GM08714 (cell line): Measurements from ENCODE around the gene PIM3.

ENCODE experiments used
- H3K4me3 ChIP-seq: fragments of 200-500 bp; sonication (Bioruptor generic); 2 replicates; pipeline ENCODE4 v1.5.1; 2014; ENCODE audit warnings: mild to moderate bottlenecking, low read length, inconsistent platforms
- ZNF274 ChIP-seq: IDR thresholded peaks from 2 replicates; pipeline ENCODE4 v1.6.1; 2012; ENCODE audit warnings: mild to moderate bottlenecking, low read depth, low read length

PIM3 gene

GRCh38 chr22:50009765-50010675 lies 49.4 kb downstream of the PIM3 start:
- TF ChIP-seq ZNF274: no peak
- H3K4me3 ChIP-seq: no peak overlapping the region; the same call in 1 of the 2 replicates

GRCh38 chr22:50010676-50011446 lies 50.3 kb downstream of the PIM3 start:
- no peak for TF ChIP-seq ZNF274
- no peak overlapping the region; the same call in 1 of the 2 replicates for H3K4me3 ChIP-seq

- TF ChIP-seq ZNF274: no peak
- no peak overlapping the region for H3K4me3 ChIP-seq
Measured at GRCh38 chr22:50011447-50012210, 51.1 kb downstream of the PIM3 start.

- no peak for TF ChIP-seq ZNF274
- H3K4me3 ChIP-seq: no peak within 1 kb of the TSS
Measured at GRCh38 chr22:50012211-50013181, 51.9 kb downstream of the PIM3 start, which contains the start of gene IL17REL. Gene IL17REL, minus strand, starts transcription at chr22:50012765. Its CDS starts 119 bp downstream, at chr22:50012646.
